Measurements from ENCODE around the gene MYOZ1.

GRCh38 chr10:73586583-73586984 is 54.7 kb downstream of the MYOZ1 start:
- TF ChIP-seq TCF12 (IDR thresholded peaks at IDR 0.05) (peak; percentile 91), SMC3 (IDR thresholded peaks at IDR 0.05; ENCODE audit: low read depth, low read length) (no peak), PBX3 (IDR thresholded peaks at IDR 0.05) (peak; percentile 93), CTCF (IDR thresholded peaks at IDR 0.05) (no peak), GATA2 (CRISPR knock-in tag; IDR thresholded peaks at IDR 0.05) (no peak), MXI1 (IDR thresholded peaks at IDR 0.05; ENCODE audit: low read depth, low read length) (no peak), MAX (IDR thresholded peaks at IDR 0.05; ENCODE audit: low read depth) (0 out of 2 replicates have a peak, but pooled peaks have one; percentile 17), POLR2AphosphoS5 (IDR thresholded peaks at IDR 0.05; ENCODE audit: low read depth, low read length) (peak; percentile 44; the same call in 1 of the 2 replicates), YY1 (IDR thresholded peaks at IDR 0.05; ENCODE audit: low read depth) (peak; percentile 45; the same call in 1 of the 2 replicates), EZH2phosphoT487 (IDR thresholded peaks at IDR 0.05; ENCODE audit: borderline replicate concordance, low read depth) (no peak), TAF1 (IDR thresholded peaks at IDR 0.05; ENCODE audit: borderline replicate concordance, low read depth, low read length) (no peak)
